K562 treated with DMSO at 1 percent for 12 hours (cell line): ENCODE results near the gene PPM1M. TPM values are rescaled to one million over a fixed set of nuclear protein-coding genes. Genes with fewer than 3 reads are reported as not detected.

Experiments used
- total RNA-seq: library from RNA; unstranded; fragments of 300-600 nt; gene quantifications from 2 replicates; pipeline ENCODE4 v1.2.3, GENCODE V29; 2022; ENCODE audit not compliant: insufficient read depth

PPM1M gene
- 8.1 and 12.7 TPM in 2 replicates for total RNA-seq

GRCh38 chr3:52245322-52246263, at the start of gene PPM1M:
Gene PPM1M (plus strand): TSS chr3:52245759. CDS start chr3:52245825, 66 bp downstream.

GRCh38 chr3:52197842-52198625, 47.5 kb upstream of the PPM1M start, which contains the start of gene ALAS1:
Gene ALAS1 (plus strand): TSS chr3:52198160. CDS start chr3:52199242, 1,082 bp downstream.

GRCh38 chr3:52225452-52226228, 19.9 kb upstream of the PPM1M start, which contains the start of gene TLR9:
Gene TLR9 (minus strand): TSS chr3:52225645. CDS start chr3:52225529, 116 bp downstream.

GRCh38 chr3:52238761-52239701, 6.5 kb upstream of the PPM1M start, which contains the start of gene TWF2:
Gene TWF2 (minus strand): TSS chr3:52239158. CDS start chr3:52239016, 142 bp downstream.

GRCh38 chr3:52278510-52279069, 33.0 kb downstream of the PPM1M start, which contains the start of gene WDR82:
Gene WDR82 (minus strand): TSS chr3:52278649. CDS start chr3:52278361, 288 bp downstream.

Other genes starting within 250 kb of the PPM1M start
- gene RPL29, start 249.9 kb upstream of the PPM1M start, total RNA-seq = 2,362 and 2,887 TPM in 2 replicates
- gene DUSP7, start 189.2 kb upstream of the PPM1M start, total RNA-seq = 3.5 and 8.1 TPM in 2 replicates
- gene POC1A, start 91.3 kb upstream of the PPM1M start, total RNA-seq = 22.4 and 25.5 TPM in 2 replicates
- 34.1 and 73.7 TPM in 2 replicates for gene ALAS1, start 47.6 kb upstream of the PPM1M start, total RNA-seq
- gene TLR9, start 20.1 kb upstream of the PPM1M start, total RNA-seq = 0.30 TPM in 1 of 2 replicates, not detected in the other
- gene TWF2, start 6.6 kb upstream of the PPM1M start, total RNA-seq = 133 and 166 TPM in 2 replicates
- gene WDR82, start 32.9 kb downstream of the PPM1M start, total RNA-seq = 14.2 and 36.3 TPM in 2 replicates
- 3.0 TPM in 2 replicates for gene GLYCTK, start 42.1 kb downstream of the PPM1M start, total RNA-seq
- 0.16 and 1.1 TPM in 2 replicates for gene DNAH1, start 70.6 kb downstream of the PPM1M start, total RNA-seq
- gene BAP1, start 164.2 kb downstream of the PPM1M start, total RNA-seq = 43.9 and 50.0 TPM in 2 replicates
- gene PHF7, start 164.9 kb downstream of the PPM1M start, total RNA-seq = 14.3 and 23.0 TPM in 2 replicates
- 0.75 TPM in 1 of 2 replicates, not detected in the other for gene SEMA3G, start 199.3 kb downstream of the PPM1M start, total RNA-seq
- gene TNNC1, start 208.3 kb downstream of the PPM1M start, total RNA-seq = not detected in 2 replicates
- 23.4 and 64.2 TPM in 2 replicates for gene NISCH, start 209.8 kb downstream of the PPM1M start, total RNA-seq
- gene STAB1, start 249.6 kb downstream of the PPM1M start, total RNA-seq = 0.16 and 0.28 TPM in 2 replicates